WTC11 (cell line): Measurements from ENCODE around the gene INCA1. TPM values are rescaled to one million over a fixed set of nuclear protein-coding genes. Genes with fewer than 3 reads are reported as not detected.

Experiments
- ATAC-seq: fragments of 200-7000 bp; cut with Tn5 transposase; 2 replicates; pipeline ENCODE4 v1.10.0; 2021; ENCODE audit warnings: mild to moderate bottlenecking, moderate library complexity
- CTCF ChIA-PET: fragments of 300-600 bp; sonication (Branson Sonifier 250); formaldehyde crosslinking; loops from one replicate; lab custom pipeline; 2021; ENCODE audit warnings: antibody characterized with exemption; lab: Charles Lee
- POLR2A ChIA-PET: fragments of 350-600 bp; sonication (Branson Sonifier 250); formaldehyde crosslinking; loops from one replicate; lab custom pipeline; 2021; ENCODE audit warnings: antibody characterized with exemption; lab: Charles Lee
- DNase-seq: peaks from one replicate; pipeline ENCODE4 v3.0.0; 2021; ENCODE audit warnings: low spot score
- H3K27ac Mint-ChIP-seq: 2 replicates; pipeline ENCODE4 v1.8.0; 2021; ENCODE audit warnings: mixed read lengths
- H3K27me3 Mint-ChIP-seq: 2 replicates; pipeline ENCODE4 v1.8.0; 2021; ENCODE audit warnings: low read depth, mild to moderate bottlenecking, moderate library complexity, mixed read lengths
- H3K36me3 Mint-ChIP-seq: 2 replicates; pipeline ENCODE4 v1.8.0; 2021; ENCODE audit warnings: mixed read lengths
- H3K4me1 Mint-ChIP-seq: 2 replicates; pipeline ENCODE4 v1.8.0; 2022; ENCODE audit warnings: mixed read lengths
- H3K4me3 Mint-ChIP-seq: 2 replicates; pipeline ENCODE4 v1.8.0; 2021; ENCODE audit warnings: mild to moderate bottlenecking, moderate library complexity, mixed read lengths
- H3K9me3 Mint-ChIP-seq: 2 replicates; pipeline ENCODE4 v1.8.0; 2021; ENCODE audit warnings: mixed read lengths
- ATF1 ChIP-seq: sonication (generic); formaldehyde crosslinking; IDR thresholded peaks from 2 replicates; pipeline ENCODE4 v1.8.1; 2023; ENCODE audit warnings: mild to moderate bottlenecking, moderate library complexity, missing genetic modification reagents
- ATF2 ChIP-seq: sonication (generic); formaldehyde crosslinking; IDR thresholded peaks from 2 replicates; pipeline ENCODE4 v1.8.1; 2022; ENCODE audit warnings: low read depth, missing genetic modification reagents, borderline replicate concordance
- FOXK1 ChIP-seq: sonication (generic); formaldehyde crosslinking; IDR thresholded peaks from 2 replicates; pipeline ENCODE4 v1.8.0; 2022; ENCODE audit warnings: mild to moderate bottlenecking, moderate library complexity, missing genetic modification reagents
- FOXP4 ChIP-seq: sonication (generic); formaldehyde crosslinking; IDR thresholded peaks from 2 replicates; pipeline ENCODE4 v1.8.0; 2022; ENCODE audit warnings: mild to moderate bottlenecking, missing genetic modification reagents
- GTF2I ChIP-seq: fragments of 250-450 bp; sonication (Bioruptor Pico); conservative IDR thresholded peaks from 2 replicates; pipeline ENCODE4 v1.4.0; 2021; ENCODE audit warnings: mild to moderate bottlenecking
- HMGA2 ChIP-seq: fragments of 250-450 bp; sonication (Bioruptor Pico); IDR thresholded peaks from 2 replicates; pipeline ENCODE4 v1.4.0; 2021; ENCODE audit warnings: mild to moderate bottlenecking, moderate library complexity
- IRF2 ChIP-seq: sonication (generic); formaldehyde crosslinking; IDR thresholded peaks from 2 replicates; pipeline ENCODE4 v1.8.0; 2022; ENCODE audit warnings: low read depth, missing genetic modification reagents, borderline replicate concordance
- JAZF1 ChIP-seq: fragments of 250-450 bp; sonication (Bioruptor Pico); IDR thresholded peaks from 2 replicates; pipeline ENCODE4 v1.9.0; 2021; ENCODE audit warnings: moderate library complexity, mild to moderate bottlenecking, inconsistent platforms
- MLX ChIP-seq: sonication (generic); formaldehyde crosslinking; IDR thresholded peaks from 2 replicates; pipeline ENCODE4 v1.8.1; 2023; ENCODE audit warnings: mild to moderate bottlenecking, missing genetic modification reagents, moderate library complexity
- NR2C2 ChIP-seq: sonication (generic); formaldehyde crosslinking; IDR thresholded peaks from 2 replicates; pipeline ENCODE4 v1.8.0; 2022; ENCODE audit warnings: mild to moderate bottlenecking, missing genetic modification reagents
- SMAD3 ChIP-seq: sonication (generic); formaldehyde crosslinking; IDR thresholded peaks from 2 replicates; pipeline ENCODE4 v1.8.0; 2022; ENCODE audit warnings: missing genetic modification reagents, mild to moderate bottlenecking, borderline replicate concordance
- ZBTB21 ChIP-seq: sonication (generic); formaldehyde crosslinking; IDR thresholded peaks from 2 replicates; pipeline ENCODE4 v1.8.1; 2023; ENCODE audit warnings: mild to moderate bottlenecking, missing genetic modification reagents, borderline replicate concordance
- ZBTB43 ChIP-seq: sonication (generic); formaldehyde crosslinking; IDR thresholded peaks from 2 replicates; pipeline ENCODE4 v1.8.1; 2023; ENCODE audit warnings: mild to moderate bottlenecking, missing genetic modification reagents
- ZNF232 ChIP-seq: sonication (generic); formaldehyde crosslinking; IDR thresholded peaks from 2 replicates; pipeline ENCODE4 v1.8.0; 2022; ENCODE audit warnings: mild to moderate bottlenecking, missing genetic modification reagents
- ZNF532 ChIP-seq: fragments of 250-450 bp; sonication (Bioruptor Pico); IDR thresholded peaks from 2 replicates; pipeline ENCODE4 v1.9.0; 2021; ENCODE audit warnings: mild to moderate bottlenecking, borderline replicate concordance
- ZSCAN18 ChIP-seq: fragments of 250-450 bp; sonication (Bioruptor Pico); IDR thresholded peaks from 2 replicates; pipeline ENCODE4 v2.1.2; 2022; ENCODE audit warnings: mild to moderate bottlenecking, moderate library complexity
- total RNA-seq: library from RNA; stranded (reverse); gene quantifications from 3 replicates; pipeline ENCODE4 v1.2.3, GENCODE V29; 2021

INCA1 gene
- total RNA-seq, 1 experiment from 2014 or later = 0.61 TPM

- TF ChIP-seq FOXP4 (CRISPR knock-in tag) = no peak
- TF ChIP-seq ZSCAN18 (CRISPR knock-in tag) = no peak
- no peak for TF ChIP-seq MLX (CRISPR knock-in tag)
- TF ChIP-seq FOXK1 (CRISPR knock-in tag) = no peak
- TF ChIP-seq SMAD3 (CRISPR knock-in tag) = no peak
- TF ChIP-seq NR2C2 = no peak
- TF ChIP-seq ZBTB43 (CRISPR knock-in tag) = no peak
- no peak for TF ChIP-seq IRF2 (CRISPR knock-in tag)
Observed at GRCh38 chr17:5023588-5024147, 26.3 kb upstream of the INCA1 start (continued).

GRCh38 chr17:5022171-5022711, 24.9 kb upstream of the INCA1 start:
- ChIA-PET POLR2A (no interaction called here), CTCF (interaction anchor here (0.7 to 1.7 kb wide), 2 partner anchors 9 to 42 kb away, joined by 6 read pairs; no protein-coding TSS in a partner anchor)
- Mint-ChIP-seq H3K27ac (no peak overlapping the region), H3K9me3 (no peaks in the 10 kb centered on the region), H3K27me3 (no peaks in the 10 kb centered on the region), H3K4me1 (no peaks in the 10 kb centered on the region), H3K4me3 (no peak overlapping the region), H3K36me3 (peaks cover 36% of the 10 kb centered on the region)
- TF ChIP-seq JAZF1 (no peak), ATF2 (no peak), ZNF532 (no peak), MLX (CRISPR knock-in tag) (no peak), ZNF232 (CRISPR knock-in tag) (no peak), FOXP4 (CRISPR knock-in tag) (no peak), HMGA2 (no peak), ZBTB21 (no peak), ATF1 (CRISPR knock-in tag) (no peak), GTF2I (no peak)
- DNase-seq = no peak
- no peak for ATAC-seq
